Psoas muscle (tissue), 8 donors: Measurements from ENCODE around the gene DRICH1. TPM values are rescaled to one million over a fixed set of nuclear protein-coding genes. Genes with fewer than 3 reads are reported as not detected.
"Not testable (repeated sequence)": the region's sequence is repeated elsewhere in the genome, so short reads cannot be mapped to it uniquely, and the experiment has no call there.

ENCODE experiments used
- ATAC-seq, 4 donors: fragments of 200-7000 bp; cut with Tn5 transposase; one replicate each; pipeline ENCODE4 v1.9.1; 2020; ENCODE audit warnings: moderate library complexity in 3 of 4, mild to moderate bottlenecking in 2 of 4
- DNase-seq, 2 donors: peaks; one replicate each; pipeline ENCODE4 v3.0.0-alpha.2; 2020
- H3K27ac ChIP-seq: fragments of 200-600 bp; one replicate; pipeline ENCODE4 v1.8.0; 2022
- H3K27me3 ChIP-seq, 3 donors: fragments of 200-600 bp in 1 of 3; one replicate each; pipeline versions ENCODE4 v1.6.1 to v1.8.0; 2013 to 2022; ENCODE audit warnings: low read length in 2 of 3, mild to moderate bottlenecking in 2 of 3, moderate library complexity in 1 of 3; ENCODE audit not compliant: insufficient read depth in 3 of 3
- H3K36me3 ChIP-seq, 2 donors: fragments of 200-600 bp in 1 of 2; one replicate each; pipeline versions ENCODE4 v1.6.1 to v1.8.0; 2013 to 2022; ENCODE audit warnings: low read depth in 1 of 2, mild to moderate bottlenecking in 1 of 2, moderate library complexity in 1 of 2; ENCODE audit not compliant: insufficient read depth in 1 of 2
- H3K4me1 ChIP-seq: fragments of 200-600 bp; one replicate; pipeline ENCODE4 v1.8.0; 2022
- H3K4me3 ChIP-seq: fragments of 200-600 bp; one replicate; pipeline ENCODE4 v1.8.0; 2022; ENCODE audit warnings: mild to moderate bottlenecking
- H3K9me3 ChIP-seq: fragments of 200-600 bp; one replicate; pipeline ENCODE4 v1.8.0; 2022
- WGBS, 3 donors: extraction: QIAGEN DNeasy Blood & Tissue Kit; methylation state at CpG; one replicate each; pipeline versions ENCODE4 v1.1.6 to v1.1.7; 2013; 5-methylcytosine and 5-hydroxymethylcytosine counted together
- intact Hi-C, 2 donors: fragments of 100-400 bp; cut with DNase I; formaldehyde crosslinking; loops; one replicate each; pipeline versions ENCODE4 v1.11.0 to v1.14.2; 2022
- polyA plus RNA-seq, 3 donors: library from polyadenylated mRNA; stranded (reverse); fragments of 200-250 nt; gene quantifications; one replicate each; pipeline ENCODE4 v1.2.3, GENCODE V29; 2013
- total RNA-seq, 4 donors: library from RNA; stranded (reverse); fragmentation: NEBNext Ultra II Directional in 2 of 4; extraction: Animal tissue kit (Norgen Biotek cat#: 25700) in 2 of 4; gene quantifications; one replicate each; pipeline versions ENCODE4 v1.2.1 to v1.2.4, GENCODE V29; 2021 to 2023
- TF ChIP-seq, protein P1 (sequence below): fragments of 200-600 bp; IDR thresholded peaks from one replicate; pipeline ENCODE4 v1.8.0; 2022; ENCODE audit warnings: antibody characterized with exemption
- donor health status: healthy with polysubstance abuse.
- donor health status: DM: no; HTN: no; CAD: no; lungs with moderate emphysema.
- donor health status: Bipolar disorder and iron deficiency.
- donor health status: healthy.
- donor health status: DM: yes; HTN: yes; CAD: no.
- donor health status: DM: no; HTN: no; CAD: no.
- donor health status: DM: no; HTN: no; CAD: no.
- donor health status: DM: yes; HTN: yes; CAD: no.

The DRICH1 gene
- total and polyA plus RNA-seq, 7 donors: 0.03 to 0.21 (median 0.07) TPM; not detected in 4

DNA sequence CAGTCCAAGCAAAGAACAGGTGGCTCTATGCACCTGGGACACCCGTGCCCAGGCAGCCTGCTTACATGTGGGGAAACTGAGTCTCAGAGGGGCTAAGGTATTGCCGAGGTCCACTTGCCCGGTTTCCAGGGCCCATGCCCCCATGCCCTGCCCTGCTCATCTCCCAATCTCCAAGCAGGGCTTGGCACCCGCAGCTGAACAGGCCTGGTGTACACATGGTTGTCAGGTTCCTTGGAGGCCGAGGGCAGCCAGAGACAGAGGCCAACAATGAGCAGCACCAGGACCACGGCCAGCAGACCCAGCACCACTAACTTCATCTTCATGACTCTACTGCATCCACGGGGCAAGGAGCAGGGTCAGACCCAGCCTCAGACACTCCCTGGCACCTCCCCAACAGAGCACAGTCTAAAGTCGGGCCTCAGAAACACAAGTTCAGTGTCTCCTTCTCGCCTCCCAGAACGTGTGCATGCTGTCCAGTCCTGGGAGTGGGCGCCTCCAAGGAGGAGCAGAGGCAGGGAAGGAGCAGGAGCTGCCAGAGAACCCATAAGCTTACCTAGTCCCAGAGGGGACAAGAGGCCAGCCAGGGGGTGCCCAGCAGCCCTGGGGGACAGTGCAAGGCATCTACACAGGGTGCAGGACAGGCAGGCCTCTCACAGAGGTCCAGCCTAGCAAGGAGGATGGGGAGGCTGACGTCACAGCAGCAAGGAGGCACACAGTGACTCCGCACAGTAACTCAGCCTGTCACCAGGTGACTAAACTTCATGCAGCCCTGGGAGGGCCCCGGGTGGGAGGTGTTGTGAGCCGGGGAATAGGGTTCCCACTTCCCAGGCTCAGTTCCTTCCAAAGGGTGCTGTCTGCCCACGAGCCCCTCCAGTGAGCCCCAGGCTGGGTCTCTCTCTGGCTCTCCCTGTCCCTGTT, 38.5 kb upstream of the DRICH1 start:
- 83 to 86% (median 84%) methylated on average over 16 of the region's 16 CpGs for WGBS, 3 donors
- Histone ChIP-seq H3K4me1 (no peaks in the 10 kb centered on the region), H3K27ac (no peak overlapping the region), H3K9me3 (no peaks in the 10 kb centered on the region), H3K4me3 (no peak overlapping the region), H3K27me3 (no peaks in the 10 kb centered on the region), H3K36me3 (no peaks in the 10 kb centered on the region)
- intact Hi-C loops: no loop called here
- TF ChIP-seq, protein P1, sequence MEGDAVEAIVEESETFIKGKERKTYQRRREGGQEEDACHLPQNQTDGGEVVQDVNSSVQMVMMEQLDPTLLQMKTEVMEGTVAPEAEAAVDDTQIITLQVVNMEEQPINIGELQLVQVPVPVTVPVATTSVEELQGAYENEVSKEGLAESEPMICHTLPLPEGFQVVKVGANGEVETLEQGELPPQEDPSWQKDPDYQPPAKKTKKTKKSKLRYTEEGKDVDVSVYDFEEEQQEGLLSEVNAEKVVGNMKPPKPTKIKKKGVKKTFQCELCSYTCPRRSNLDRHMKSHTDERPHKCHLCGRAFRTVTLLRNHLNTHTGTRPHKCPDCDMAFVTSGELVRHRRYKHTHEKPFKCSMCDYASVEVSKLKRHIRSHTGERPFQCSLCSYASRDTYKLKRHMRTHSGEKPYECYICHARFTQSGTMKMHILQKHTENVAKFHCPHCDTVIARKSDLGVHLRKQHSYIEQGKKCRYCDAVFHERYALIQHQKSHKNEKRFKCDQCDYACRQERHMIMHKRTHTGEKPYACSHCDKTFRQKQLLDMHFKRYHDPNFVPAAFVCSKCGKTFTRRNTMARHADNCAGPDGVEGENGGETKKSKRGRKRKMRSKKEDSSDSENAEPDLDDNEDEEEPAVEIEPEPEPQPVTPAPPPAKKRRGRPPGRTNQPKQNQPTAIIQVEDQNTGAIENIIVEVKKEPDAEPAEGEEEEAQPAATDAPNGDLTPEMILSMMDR: no peak
- no peak for DNase-seq
- peak in 2 of 4 donors; percentile 22 to 34 for ATAC-seq

DNA sequence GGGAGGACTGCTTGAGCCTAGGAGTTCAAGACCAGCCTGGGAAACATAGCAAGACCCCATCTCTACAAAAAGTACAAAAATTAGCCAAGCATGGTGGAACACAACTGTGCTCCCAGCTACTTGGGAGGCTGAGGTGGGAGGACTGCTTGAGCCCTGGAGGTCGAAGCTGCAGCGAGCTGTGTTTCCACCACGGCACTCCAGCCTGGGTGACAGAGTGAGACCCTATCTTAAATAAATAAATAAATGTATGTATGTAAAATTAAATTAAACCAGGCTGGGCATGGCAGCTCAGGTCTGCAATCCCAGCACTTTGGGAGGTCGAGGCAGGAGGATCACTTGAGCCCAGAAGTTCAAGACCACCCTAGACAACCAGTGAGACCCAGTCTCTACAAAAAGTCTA, 28.3 kb upstream of the DRICH1 start:
- peak in 1 of 2 donors; percentile 19 for DNase-seq
- H3K9me3 ChIP-seq, H3K27me3 ChIP-seq, H3K4me3 ChIP-seq, H3K4me1 ChIP-seq, H3K27ac ChIP-seq, intact Hi-C loops, ATAC-seq: not testable (repeated sequence)
- 94 to 99% (median 97%) methylated on average over 4 of the region's 4 CpGs for WGBS, 3 donors
- H3K36me3 ChIP-seq: peaks cover 0 to 15% of the 10 kb centered on the region in 2 donors

DNA sequence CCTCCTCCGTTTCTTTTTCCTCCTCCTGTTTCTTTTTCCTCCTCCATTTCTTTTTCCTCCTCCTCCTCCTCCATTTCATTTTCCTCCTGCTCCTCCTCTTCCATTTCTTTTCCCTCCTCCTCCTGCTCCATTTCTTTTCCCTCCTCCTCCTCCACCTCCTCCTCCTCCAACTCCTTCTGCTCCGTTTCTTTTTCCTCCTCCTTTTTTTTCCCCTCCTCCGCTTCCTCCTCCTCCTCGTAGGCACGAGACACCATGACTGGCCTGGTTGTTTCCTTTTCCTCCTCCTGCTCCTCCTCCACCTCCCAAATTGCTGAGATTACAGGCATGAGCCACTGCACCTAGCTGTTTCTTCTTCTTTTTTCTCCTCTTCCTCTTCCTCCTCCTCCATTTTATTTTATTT, 25.6 kb upstream of the DRICH1 start:
- Histone ChIP-seq H3K4me1 (no peaks in the 10 kb centered on the region), H3K27me3 (no peaks in the 10 kb centered on the region), H3K4me3 (no peak overlapping the region), H3K9me3 (no peaks in the 10 kb centered on the region), H3K36me3 (peaks cover 0 to 22% of the 10 kb centered on the region in 2 donors), H3K27ac (no peak overlapping the region)
- ATAC-seq (no peak), DNase-seq (no peak)
- 71 to 80% (median 76%) methylated on average over 5 of the region's 5 CpGs for WGBS, 3 donors
- TF ChIP-seq, protein P1: no peak
- intact Hi-C loops: no loop called here

DNA sequence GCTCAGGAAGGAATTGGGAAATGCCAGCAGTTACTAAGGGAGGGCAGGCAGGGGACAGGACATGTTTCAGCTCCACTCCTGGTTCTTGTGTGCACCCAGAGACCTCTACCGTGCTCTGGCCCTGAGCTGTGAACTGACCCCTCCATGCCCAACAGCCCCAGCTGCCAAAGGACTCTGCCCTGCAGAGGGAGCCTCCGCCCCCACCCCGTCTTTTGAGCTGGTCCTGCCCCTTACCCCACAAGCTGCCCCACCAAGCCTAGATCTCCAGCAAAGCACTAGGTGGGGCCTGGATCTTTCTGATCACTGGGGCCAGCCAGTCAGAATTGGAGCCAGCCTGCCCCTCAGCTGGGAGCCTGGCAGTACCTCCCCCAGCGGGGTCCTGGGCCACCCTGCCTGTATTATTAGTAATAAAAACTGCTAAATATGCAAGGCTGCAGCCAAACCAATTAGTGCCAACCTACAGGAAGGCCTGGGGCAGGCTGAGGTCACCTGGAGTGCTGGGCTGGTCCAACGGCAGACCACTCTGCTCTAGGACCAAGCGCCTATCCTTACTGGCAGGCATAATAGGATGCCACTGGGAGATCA, 23.9 kb upstream of the DRICH1 start:
- Histone ChIP-seq H3K27ac (no peak overlapping the region), H3K27me3 (no peaks in the 10 kb centered on the region), H3K4me1 (no peaks in the 10 kb centered on the region), H3K4me3 (no peak overlapping the region), H3K36me3 (peaks cover 0 to 22% of the 10 kb centered on the region in 2 donors), H3K9me3 (no peaks in the 10 kb centered on the region)
- ATAC-seq: peak in 2 of 4 donors; percentile 21 to 34
- WGBS, 3 donors: 89 to 96% (median 93%) methylated on average over 6 of the region's 6 CpGs
- DNase-seq: peak in 1 of 2 donors; percentile 42
- TF ChIP-seq, protein P1: no peak
- intact Hi-C loops: no loop called here

DNA sequence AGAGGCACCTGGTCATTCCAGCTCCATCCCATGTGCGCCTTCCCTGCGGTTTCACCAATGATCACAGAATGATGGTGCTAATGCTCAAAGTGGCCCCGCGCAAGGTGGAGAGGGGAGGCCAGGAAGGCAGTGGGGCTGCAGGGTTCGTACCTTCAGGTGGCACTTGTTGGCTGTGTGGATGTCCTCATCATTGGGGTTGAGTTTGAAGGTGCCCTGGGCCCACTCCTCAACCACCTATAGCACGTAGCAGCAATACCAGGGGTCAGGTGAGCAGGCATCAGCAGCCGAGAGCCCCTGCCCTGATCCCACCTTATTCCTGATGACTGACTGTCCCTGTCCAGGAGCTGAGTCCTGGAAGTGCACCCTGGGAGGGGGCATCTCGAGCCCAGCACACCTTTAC, 20.6 kb upstream of the DRICH1 start:
- TF ChIP-seq, protein P1: no peak
- Histone ChIP-seq H3K4me1 (no peaks in the 10 kb centered on the region), H3K27me3 (no peaks in the 10 kb centered on the region), H3K9me3 (no peaks in the 10 kb centered on the region), H3K4me3 (no peak overlapping the region), H3K27ac (no peak overlapping the region), H3K36me3 (peaks cover 0 to 13% of the 10 kb centered on the region in 2 donors)
- intact Hi-C loops: no loop called here
- no peak for ATAC-seq
- 92 to 97% (median 96%) methylated on average over 8 of the region's 8 CpGs for WGBS, 3 donors
- no peak for DNase-seq
